Progenitor cell of endocrine pancreas (in vitro differentiated cells): ENCODE measurements around the gene TSHZ3. TPM values are rescaled to one million over a fixed set of nuclear protein-coding genes. Genes with fewer than 3 reads are reported as not detected.
A peak's percentile ranks its signal among the peaks of the same experiment; 100 is the strongest.

Source experiments
- DNase-seq: peaks from one replicate; pipeline ENCODE4 v3.0.0; 2021; ENCODE audit warnings: low spot score; ENCODE audit not compliant: unreplicated experiment
- H3K27ac Mint-ChIP-seq: 2 replicates; pipeline ENCODE4 v1.8.0; 2021; ENCODE audit warnings: mild to moderate bottlenecking, moderate library complexity, mixed read lengths
- H3K27me3 Mint-ChIP-seq: 2 replicates; pipeline ENCODE4 v1.8.0; 2021; ENCODE audit warnings: mixed read lengths
- H3K36me3 Mint-ChIP-seq: 2 replicates; pipeline ENCODE4 v1.8.0; 2022; ENCODE audit warnings: mixed read lengths; ENCODE audit not compliant: insufficient read depth
- H3K4me1 Mint-ChIP-seq: 2 replicates; pipeline ENCODE4 v1.8.0; 2021; ENCODE audit warnings: low read depth, mixed read lengths
- H3K4me3 Mint-ChIP-seq: 2 replicates; pipeline ENCODE4 v1.8.0; 2021; ENCODE audit warnings: low read depth, mild to moderate bottlenecking, moderate library complexity, mixed read lengths
- H3K9me3 Mint-ChIP-seq: 2 replicates; pipeline ENCODE4 v1.8.0; 2021; ENCODE audit warnings: low read depth, mixed read lengths
- total RNA-seq: library from RNA; stranded (reverse); gene quantifications from 2 replicates; pipeline ENCODE4 v1.2.1, GENCODE V29; 2021
- TF ChIP-seq, protein P1 (sequence below): fragments of 200-600 bp; sonication (generic); IDR thresholded peaks from one replicate; pipeline ENCODE4 v1.5.0; 2021; ENCODE audit warnings: antibody characterized with exemption, mild to moderate bottlenecking; ENCODE audit not compliant: unreplicated experiment

The TSHZ3 gene
- total RNA-seq, 1 donor from 2014 or later: 15.5 TPM

DNA sequence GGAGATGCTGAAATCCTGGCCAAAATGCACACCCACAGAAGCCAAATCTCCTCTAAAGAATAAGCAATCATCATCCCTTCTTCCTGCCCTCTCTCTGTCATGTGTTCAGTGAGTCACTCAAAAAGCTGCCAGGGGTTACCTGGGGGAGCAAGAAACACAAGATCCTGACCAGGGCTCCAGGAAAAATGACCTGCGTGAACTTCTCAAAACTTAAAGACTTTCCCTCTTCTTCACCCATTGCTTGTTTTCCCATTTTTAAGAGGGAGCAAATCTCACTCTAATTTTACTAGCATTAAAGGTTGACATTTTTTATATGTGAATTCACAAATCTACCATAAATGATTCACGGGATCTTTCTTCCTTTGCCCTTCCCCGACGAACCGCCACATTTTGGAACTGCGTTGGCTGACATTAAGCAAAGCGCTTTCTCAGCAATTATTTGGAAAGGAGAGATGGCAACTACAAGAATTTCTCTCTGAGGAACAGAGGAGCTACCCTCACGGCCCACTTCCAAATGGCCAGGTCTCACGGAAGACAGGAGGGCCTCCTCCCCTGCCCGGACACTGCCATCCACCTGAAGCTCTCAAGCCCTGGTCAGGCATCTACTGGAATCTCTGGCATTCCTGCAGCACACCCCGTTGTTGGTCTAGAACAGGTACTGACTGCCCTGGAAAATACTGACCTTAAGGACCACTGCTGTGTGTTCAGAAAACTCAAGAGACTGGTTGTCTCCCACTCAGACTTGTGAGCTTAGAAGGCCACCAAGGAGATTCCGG is 14.2 kb downstream of the TSHZ3 start:
- TF ChIP-seq, protein P1, sequence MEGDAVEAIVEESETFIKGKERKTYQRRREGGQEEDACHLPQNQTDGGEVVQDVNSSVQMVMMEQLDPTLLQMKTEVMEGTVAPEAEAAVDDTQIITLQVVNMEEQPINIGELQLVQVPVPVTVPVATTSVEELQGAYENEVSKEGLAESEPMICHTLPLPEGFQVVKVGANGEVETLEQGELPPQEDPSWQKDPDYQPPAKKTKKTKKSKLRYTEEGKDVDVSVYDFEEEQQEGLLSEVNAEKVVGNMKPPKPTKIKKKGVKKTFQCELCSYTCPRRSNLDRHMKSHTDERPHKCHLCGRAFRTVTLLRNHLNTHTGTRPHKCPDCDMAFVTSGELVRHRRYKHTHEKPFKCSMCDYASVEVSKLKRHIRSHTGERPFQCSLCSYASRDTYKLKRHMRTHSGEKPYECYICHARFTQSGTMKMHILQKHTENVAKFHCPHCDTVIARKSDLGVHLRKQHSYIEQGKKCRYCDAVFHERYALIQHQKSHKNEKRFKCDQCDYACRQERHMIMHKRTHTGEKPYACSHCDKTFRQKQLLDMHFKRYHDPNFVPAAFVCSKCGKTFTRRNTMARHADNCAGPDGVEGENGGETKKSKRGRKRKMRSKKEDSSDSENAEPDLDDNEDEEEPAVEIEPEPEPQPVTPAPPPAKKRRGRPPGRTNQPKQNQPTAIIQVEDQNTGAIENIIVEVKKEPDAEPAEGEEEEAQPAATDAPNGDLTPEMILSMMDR: no peak
- H3K4me3 Mint-ChIP-seq: no peak overlapping the region
- H3K27ac Mint-ChIP-seq: no peak overlapping the region
- H3K27me3 Mint-ChIP-seq: no peaks in the 10 kb centered on the region
- H3K4me1 Mint-ChIP-seq: peaks cover 75% of the 10 kb centered on the region
- no peak for DNase-seq
- H3K9me3 Mint-ChIP-seq: no peaks in the 10 kb centered on the region
- H3K36me3 Mint-ChIP-seq: no peaks in the 10 kb centered on the region

GRCh38 chr19:31334101-31334848 is 15.0 kb downstream of the TSHZ3 start:
- Mint-ChIP-seq H3K4me1 (peaks cover 70% of the 10 kb centered on the region), H3K27me3 (no peaks in the 10 kb centered on the region), H3K9me3 (no peaks in the 10 kb centered on the region), H3K27ac (peak overlapping the region; percentile 55), H3K36me3 (no peaks in the 10 kb centered on the region), H3K4me3 (no peak overlapping the region)
- TF ChIP-seq, protein P1: no peak
- no peak for DNase-seq

DNA sequence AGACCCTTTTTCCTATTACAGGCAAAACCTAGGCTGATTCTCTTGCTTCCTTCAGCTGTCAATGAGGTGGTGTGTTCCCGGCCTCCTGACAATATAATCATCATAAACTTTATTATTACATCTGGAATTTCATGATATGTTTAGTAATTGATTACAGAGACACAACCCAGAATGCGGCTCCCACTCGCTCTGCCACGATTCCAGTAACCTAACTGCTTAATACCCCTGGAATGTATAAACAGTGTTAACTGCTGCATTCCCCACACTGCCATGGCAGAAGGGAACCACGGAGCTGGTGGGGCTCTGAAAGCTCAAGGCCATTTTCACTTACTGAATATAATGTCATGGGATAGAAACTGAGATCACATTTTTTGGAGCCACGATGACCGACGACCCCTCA is 17.1 kb downstream of the TSHZ3 start:
- no peak for DNase-seq
- TF ChIP-seq, protein P1: no peak
- no peak overlapping the region for H3K4me3 Mint-ChIP-seq
- no peaks in the 10 kb centered on the region for H3K27me3 Mint-ChIP-seq
- H3K27ac Mint-ChIP-seq: peak overlapping the region; percentile 33
- H3K9me3 Mint-ChIP-seq: no peaks in the 10 kb centered on the region
- no peaks in the 10 kb centered on the region for H3K36me3 Mint-ChIP-seq
- H3K4me1 Mint-ChIP-seq: peaks cover 49% of the 10 kb centered on the region

- TF ChIP-seq, protein P1: no peak
- Mint-ChIP-seq H3K27me3 (no peaks in the 10 kb centered on the region), H3K36me3 (no peaks in the 10 kb centered on the region), H3K27ac (no peak overlapping the region), H3K9me3 (no peaks in the 10 kb centered on the region), H3K4me3 (no peak overlapping the region), H3K4me1 (peaks cover 44% of the 10 kb centered on the region)
- DNase-seq: no peak
Measured at GRCh38 chr19:31331536-31331935, 17.7 kb downstream of the TSHZ3 start.

GRCh38 chr19:31330761-31331160 is 18.5 kb downstream of the TSHZ3 start:
- H3K27me3 Mint-ChIP-seq: no peaks in the 10 kb centered on the region
- H3K4me3 Mint-ChIP-seq: no peak overlapping the region
- H3K27ac Mint-ChIP-seq: no peak overlapping the region
- H3K9me3 Mint-ChIP-seq: no peaks in the 10 kb centered on the region
- TF ChIP-seq, protein P1: no peak
- DNase-seq: no peak
- H3K4me1 Mint-ChIP-seq: peaks cover 36% of the 10 kb centered on the region
- H3K36me3 Mint-ChIP-seq: no peaks in the 10 kb centered on the region
